HFFc6 (cell line): Measurements from ENCODE around the gene PKD1. TPM values are rescaled to one million over a fixed set of nuclear protein-coding genes. Genes with fewer than 3 reads are reported as not detected.

Experiments
- DNase-seq: peaks from one replicate; pipeline ENCODE4 v3.0.0-alpha.2; 2018
- H3K27ac Mint-ChIP-seq: 2 replicates; pipeline ENCODE4 v1.8.0; 2020; ENCODE audit warnings: mild to moderate bottlenecking, mixed read lengths
- H3K27me3 Mint-ChIP-seq: 2 replicates; pipeline ENCODE4 v1.8.0; 2021; ENCODE audit warnings: mild to moderate bottlenecking, moderate library complexity, mixed read lengths; ENCODE audit not compliant: insufficient read depth
- H3K36me3 Mint-ChIP-seq: 2 replicates; pipeline ENCODE4 v1.8.0; 2021; ENCODE audit warnings: low read depth, mixed read lengths
- H3K4me1 Mint-ChIP-seq: 2 replicates; pipeline ENCODE4 v1.8.0; 2020; ENCODE audit warnings: low read depth, mixed read lengths
- H3K4me3 Mint-ChIP-seq: 2 replicates; pipeline ENCODE4 v1.8.0; 2020; ENCODE audit warnings: mild to moderate bottlenecking, moderate library complexity, mixed read lengths
- H3K9me3 Mint-ChIP-seq: 2 replicates; pipeline ENCODE4 v1.8.0; 2020; ENCODE audit warnings: mild to moderate bottlenecking, mixed read lengths
- CTCF ChIP-seq: fragments of 200-600 bp; sonication (generic); IDR thresholded peaks from 2 replicates; pipeline ENCODE4 v1.5.0; 2021; ENCODE audit warnings: antibody characterized with exemption, mild to moderate bottlenecking
- total RNA-seq, 6 experiments: library from RNA; stranded (reverse); fragmentation: NEBNext Ultra II Directional; extraction: Animal tissue kit (Norgen Biotek cat#: 25700); gene quantifications; 2 replicates in 1 of 6; 3 replicates in 5 of 6; pipeline ENCODE4 v1.2.3, GENCODE V29; 2021

PKD1 gene
- total RNA-seq, 6 experiments from 2014 or later, result 77.9 to 118 (median 82.5) TPM

GRCh38 chr16:2170080-2170479 is 34.4 kb upstream of the PKD1 start:
- Mint-ChIP-seq H3K36me3 (no peaks in the 10 kb centered on the region), H3K4me1 (no peaks in the 10 kb centered on the region), H3K4me3 (no peak overlapping the region), H3K27ac (no peak overlapping the region), H3K27me3 (peaks cover 6% of the 10 kb centered on the region; the same call in 1 of the 2 replicates), H3K9me3 (no peaks in the 10 kb centered on the region)
- TF ChIP-seq CTCF, result no peak
- no peak for DNase-seq

DNA sequence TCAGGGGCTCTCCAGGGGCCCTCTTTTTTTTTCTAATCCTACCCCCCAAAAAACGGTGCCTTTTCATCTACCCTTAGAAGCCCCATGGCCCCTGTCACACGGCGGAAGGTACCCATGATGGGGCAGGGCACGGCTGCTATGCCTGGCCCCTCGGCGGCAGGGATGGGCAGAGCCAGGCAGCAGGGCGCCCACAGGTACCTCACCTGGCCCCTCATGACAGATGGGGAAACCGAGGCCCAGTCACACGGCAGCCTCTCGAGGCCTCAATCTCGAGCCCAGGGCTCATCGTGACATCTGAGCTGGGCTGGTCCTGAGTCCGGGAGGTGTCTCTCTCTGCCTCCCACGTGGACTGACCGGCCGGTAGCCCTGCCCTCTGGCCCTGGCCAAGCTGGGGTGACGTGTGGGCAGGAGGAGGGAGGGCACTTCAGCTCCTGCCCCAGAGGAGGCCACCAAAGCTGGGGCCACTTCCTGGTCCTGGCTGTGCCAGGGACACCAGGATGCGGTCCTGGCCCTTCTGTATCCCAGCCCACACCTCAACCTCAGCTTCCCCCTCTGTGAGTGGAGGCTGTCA is 31.5 kb upstream of the PKD1 start:
- Mint-ChIP-seq H3K36me3 (peaks cover 3% of the 10 kb centered on the region; the same call in 1 of the 2 replicates), H3K27ac (no peak overlapping the region), H3K27me3 (no peaks in the 10 kb centered on the region; the same call in 1 of the 2 replicates), H3K4me1 (no peaks in the 10 kb centered on the region), H3K4me3 (no peak overlapping the region), H3K9me3 (no peaks in the 10 kb centered on the region)
- TF ChIP-seq CTCF, result no peak
- no peak for DNase-seq

- H3K4me3 Mint-ChIP-seq, result no peak overlapping the region
- no peak for DNase-seq
- TF ChIP-seq CTCF, result no peak
- H3K9me3 Mint-ChIP-seq, result no peaks in the 10 kb centered on the region
- H3K4me1 Mint-ChIP-seq, result no peaks in the 10 kb centered on the region
- no peak overlapping the region for H3K27ac Mint-ChIP-seq
- H3K36me3 Mint-ChIP-seq, result peaks cover 3% of the 10 kb centered on the region; the same call in 1 of the 2 replicates
- no peaks in the 10 kb centered on the region; the same call in 1 of the 2 replicates for H3K27me3 Mint-ChIP-seq
Measured at GRCh38 chr16:2166263-2167067, 30.8 kb upstream of the PKD1 start.

- H3K4me1 Mint-ChIP-seq, result no peaks in the 10 kb centered on the region
- no peaks in the 10 kb centered on the region; the same call in 1 of the 2 replicates for H3K27me3 Mint-ChIP-seq
- no peaks in the 10 kb centered on the region for H3K9me3 Mint-ChIP-seq
- TF ChIP-seq CTCF, result no peak
- H3K36me3 Mint-ChIP-seq, result peaks cover 3% of the 10 kb centered on the region; the same call in 1 of the 2 replicates
- no peak overlapping the region for H3K4me3 Mint-ChIP-seq
- H3K27ac Mint-ChIP-seq, result no peak overlapping the region
- DNase-seq, result no peak
Measured at GRCh38 chr16:2165861-2166260, 30.2 kb upstream of the PKD1 start.

- Mint-ChIP-seq H3K27me3 (no peaks in the 10 kb centered on the region; the same call in 1 of the 2 replicates), H3K27ac (no peak overlapping the region), H3K9me3 (no peaks in the 10 kb centered on the region), H3K4me3 (no peak overlapping the region), H3K4me1 (no peaks in the 10 kb centered on the region), H3K36me3 (peaks cover 3% of the 10 kb centered on the region; the same call in 1 of the 2 replicates)
- no peak for TF ChIP-seq CTCF
- no peak for DNase-seq
Measured at GRCh38 chr16:2163211-2163881, 27.6 kb upstream of the PKD1 start.
